ENCODE data around the gene SLC23A2. TPM values are rescaled to one million over a fixed set of nuclear protein-coding genes. Genes with fewer than 3 reads are reported as not detected.

Gene SLC23A2
- total and polyA plus RNA-seq, 8 donors, result 2.6 to 58.3 (median 6.4) TPM

- Histone ChIP-seq H3K36me3 (no peaks in the 10 kb centered on the region), H3K4me3 (no peak overlapping the region), H3K27me3 (no peaks in the 10 kb centered on the region), H3K4me1 (peaks cover 0 to 18% (median 4%) of the 10 kb centered on the region in 4 donors), H3K27ac (peak overlapping the region in 3 of 5 donors; percentile 14 to 46 (median 28)), H3K9me3 (peaks cover 0 to 5% (median 2%) of the 10 kb centered on the region in 4 donors)
- TF ChIP-seq POLR2AphosphoS5 (IDR thresholded peaks at IDR 0.05), result no peak
- TF ChIP-seq, protein P1, sequence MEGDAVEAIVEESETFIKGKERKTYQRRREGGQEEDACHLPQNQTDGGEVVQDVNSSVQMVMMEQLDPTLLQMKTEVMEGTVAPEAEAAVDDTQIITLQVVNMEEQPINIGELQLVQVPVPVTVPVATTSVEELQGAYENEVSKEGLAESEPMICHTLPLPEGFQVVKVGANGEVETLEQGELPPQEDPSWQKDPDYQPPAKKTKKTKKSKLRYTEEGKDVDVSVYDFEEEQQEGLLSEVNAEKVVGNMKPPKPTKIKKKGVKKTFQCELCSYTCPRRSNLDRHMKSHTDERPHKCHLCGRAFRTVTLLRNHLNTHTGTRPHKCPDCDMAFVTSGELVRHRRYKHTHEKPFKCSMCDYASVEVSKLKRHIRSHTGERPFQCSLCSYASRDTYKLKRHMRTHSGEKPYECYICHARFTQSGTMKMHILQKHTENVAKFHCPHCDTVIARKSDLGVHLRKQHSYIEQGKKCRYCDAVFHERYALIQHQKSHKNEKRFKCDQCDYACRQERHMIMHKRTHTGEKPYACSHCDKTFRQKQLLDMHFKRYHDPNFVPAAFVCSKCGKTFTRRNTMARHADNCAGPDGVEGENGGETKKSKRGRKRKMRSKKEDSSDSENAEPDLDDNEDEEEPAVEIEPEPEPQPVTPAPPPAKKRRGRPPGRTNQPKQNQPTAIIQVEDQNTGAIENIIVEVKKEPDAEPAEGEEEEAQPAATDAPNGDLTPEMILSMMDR (IDR thresholded peaks at IDR 0.05), result no peak
- no peak for TF ChIP-seq EP300 (IDR thresholded peaks at IDR 0.05)
- TF ChIP-seq POLR2A (IDR thresholded peaks at IDR 0.05), result no peak
- DNase-seq, result peak in 1 of 2 donors; percentile 90
- intact Hi-C loops (cut with DNase I; ENCODE audit: low total_unique reads), result no loop called here
- WGBS, 5 donors, result 37 to 59% (median 53%) methylated on average over 16 of the region's 16 CpGs
Measured at GRCh38 chr20:4835244-4836177, 165.8 kb downstream of the SLC23A2 start.

DNA sequence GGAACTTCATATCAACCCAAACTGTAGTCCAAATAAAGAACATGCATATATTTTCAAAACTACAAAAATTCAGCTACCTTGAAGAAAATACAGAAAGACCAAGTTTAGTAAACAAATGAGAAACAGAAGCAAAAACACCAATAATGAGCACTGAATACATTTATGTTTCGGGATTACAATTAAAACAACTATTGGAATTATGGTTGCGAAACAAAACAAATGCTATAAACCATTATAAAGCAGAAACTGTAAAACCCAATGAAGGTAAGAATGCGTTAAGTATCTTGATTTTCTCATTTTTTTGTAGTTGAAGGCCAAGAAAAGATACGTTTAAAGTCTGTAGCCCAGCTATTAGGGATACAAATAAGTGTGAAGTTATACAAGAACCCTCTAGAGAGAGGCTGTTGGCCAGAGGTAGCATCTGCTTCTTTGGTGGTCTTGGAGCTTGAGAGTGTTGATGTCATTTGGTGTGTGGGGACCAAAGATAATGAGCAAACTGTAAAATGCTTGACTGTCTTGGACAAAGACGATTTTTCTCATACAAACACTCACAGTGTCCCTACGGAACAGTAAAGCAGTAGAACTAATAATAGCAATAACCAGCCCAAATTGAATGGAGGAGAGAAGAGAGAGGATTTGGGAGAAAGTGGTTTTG lies 168.1 kb downstream of the SLC23A2 start:
- no peak overlapping the region for H3K4me3 ChIP-seq
- intact Hi-C loops (cut with DNase I; ENCODE audit: low total_unique reads), result no loop called here
- no peaks in the 10 kb centered on the region for H3K9me3 ChIP-seq
- H3K36me3 ChIP-seq, result no peaks in the 10 kb centered on the region
- WGBS, 5 donors, result 74 to 90% (median 78%) methylated on average over 6 of the region's 6 CpGs
- H3K27me3 ChIP-seq, result no peaks in the 10 kb centered on the region
- H3K27ac ChIP-seq, result no peak overlapping the region
- peak in 1 of 2 donors; percentile 70 for DNase-seq
- TF ChIP-seq, protein P1 (IDR thresholded peaks at IDR 0.05), result no peak
- TF ChIP-seq POLR2AphosphoS5 (IDR thresholded peaks at IDR 0.05) (no peak), EP300 (IDR thresholded peaks at IDR 0.05) (no peak), POLR2A (IDR thresholded peaks at IDR 0.05) (no peak)
- H3K4me1 ChIP-seq, result peaks cover 0 to 18% (median 4%) of the 10 kb centered on the region in 4 donors

GRCh38 chr20:4832469-4832868 lies 168.8 kb downstream of the SLC23A2 start:
- Histone ChIP-seq H3K36me3 (no peaks in the 10 kb centered on the region), H3K4me1 (peaks cover 0 to 18% (median 4%) of the 10 kb centered on the region in 4 donors), H3K27ac (no peak overlapping the region), H3K27me3 (no peaks in the 10 kb centered on the region), H3K9me3 (no peaks in the 10 kb centered on the region), H3K4me3 (no peak overlapping the region)
- no peak for TF ChIP-seq POLR2A (IDR thresholded peaks at IDR 0.05)
- no peak for TF ChIP-seq POLR2AphosphoS5 (IDR thresholded peaks at IDR 0.05)
- TF ChIP-seq EP300 (IDR thresholded peaks at IDR 0.05), result no peak
- TF ChIP-seq, protein P1 (IDR thresholded peaks at IDR 0.05), result no peak
- intact Hi-C loops (cut with DNase I; ENCODE audit: low total_unique reads), result no loop called here
- WGBS, 5 donors, result 85 to 91% (median 87%) methylated on average over 2 of the region's 2 CpGs
- no peak for DNase-seq

DNA sequence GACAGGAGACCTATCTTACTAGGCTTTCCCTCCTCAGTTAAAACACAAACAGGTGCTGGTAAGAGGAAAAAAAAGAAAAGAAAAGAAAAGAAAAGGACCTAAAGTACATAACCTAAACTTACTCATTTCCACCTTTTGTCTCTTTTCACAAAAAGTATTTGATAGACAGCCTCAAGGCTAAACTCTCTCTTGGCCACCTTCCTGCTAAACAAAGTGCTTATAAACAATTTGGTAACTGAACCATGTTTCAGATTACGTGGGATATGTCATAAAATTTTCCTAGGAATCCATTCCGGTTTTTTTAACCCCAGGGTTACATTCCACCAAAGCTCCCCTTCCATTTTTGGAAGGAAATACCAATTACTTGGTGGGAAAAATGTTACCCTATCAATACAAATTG lies 170.6 kb downstream of the SLC23A2 start:
- Histone ChIP-seq H3K4me1 (peaks cover 0 to 7% (median 4%) of the 10 kb centered on the region in 4 donors), H3K9me3 (no peaks in the 10 kb centered on the region), H3K4me3 (no peak overlapping the region), H3K36me3 (no peaks in the 10 kb centered on the region), H3K27ac (no peak overlapping the region), H3K27me3 (no peaks in the 10 kb centered on the region)
- 46 to 77% (median 59%) methylated on average over 2 of the region's 2 CpGs for WGBS, 5 donors
- intact Hi-C loops (cut with DNase I; ENCODE audit: low total_unique reads), result no loop called here
- TF ChIP-seq POLR2AphosphoS5 (IDR thresholded peaks at IDR 0.05) (no peak), POLR2A (IDR thresholded peaks at IDR 0.05) (no peak), EP300 (IDR thresholded peaks at IDR 0.05) (no peak)
- TF ChIP-seq, protein P1 (IDR thresholded peaks at IDR 0.05), result no peak
- DNase-seq, result no peak

All from stomach (tissue), 9 donors.